ENCODE data around the gene KAZN.
"Not testable (repeated sequence)": the region's sequence is repeated elsewhere in the genome, so short reads cannot be mapped to it uniquely, and the experiment has no call there.

Gene KAZN

GRCh38 chr1:15039017-15039648 lies 440.6 kb downstream of the KAZN start:
- no peak for DNase-seq (ENCODE audit: low read depth)
- no peak for TF ChIP-seq CTCF (conservative IDR thresholded peaks at IDR 0.05; ENCODE audit: low read depth, low read length)
- no peak overlapping the region for H3K4me3 ChIP-seq (ENCODE audit: low read depth, low read length)

DNA sequence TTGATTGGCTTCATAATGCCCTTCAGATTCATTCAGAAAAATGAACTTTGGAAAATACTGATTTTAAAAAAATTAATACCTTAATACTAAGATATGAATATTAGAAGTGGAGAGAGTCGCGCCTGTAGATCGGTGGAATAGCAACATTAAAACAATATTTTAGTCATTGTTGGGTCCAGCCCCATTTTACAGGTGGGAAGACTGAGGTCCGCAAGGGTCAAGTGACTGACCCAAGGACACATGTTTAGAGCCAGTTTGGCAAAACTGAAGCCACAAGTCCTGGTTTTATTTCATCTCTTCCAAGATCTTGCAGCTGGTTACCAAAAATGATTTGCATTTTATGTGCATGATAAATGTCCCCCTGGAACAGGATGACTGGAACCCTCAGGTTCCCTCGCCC lies 441.4 kb downstream of the KAZN start:
- H3K4me3 ChIP-seq (ENCODE audit: low read depth, low read length) = no peak overlapping the region
- no peak for DNase-seq (ENCODE audit: low read depth)
- no peak for TF ChIP-seq CTCF (conservative IDR thresholded peaks at IDR 0.05; ENCODE audit: low read depth, low read length)

- not testable (repeated sequence) for H3K4me3 ChIP-seq (ENCODE audit: low read depth, low read length); DNase-seq (ENCODE audit: low read depth)
Measured at GRCh38 chr1:15040685-15041084, 442.2 kb downstream of the KAZN start.

DNA sequence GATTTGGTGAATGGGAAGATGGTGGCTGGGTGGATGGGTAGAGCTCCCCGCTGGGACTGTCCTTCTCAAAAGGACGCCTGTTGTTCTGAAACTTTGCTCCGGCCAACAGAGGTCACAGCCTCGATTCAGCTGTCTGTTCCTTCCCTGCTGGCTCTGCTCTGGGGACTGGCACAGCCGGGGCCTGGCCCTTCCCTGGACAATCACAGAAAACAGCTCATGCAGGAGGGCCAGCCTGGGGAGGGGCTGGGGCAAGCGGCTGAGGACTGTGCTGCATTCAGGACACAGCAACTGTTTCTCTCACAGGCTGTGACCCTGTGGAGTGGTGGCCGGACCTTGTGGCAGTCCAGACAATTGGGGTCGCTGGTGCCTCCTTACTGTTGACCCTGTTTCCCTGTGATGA lies 444.4 kb downstream of the KAZN start:
- no peak for DNase-seq (ENCODE audit: low read depth)
- TF ChIP-seq CTCF (conservative IDR thresholded peaks at IDR 0.05; ENCODE audit: low read depth, low read length) = no peak
- no peak overlapping the region for H3K4me3 ChIP-seq (ENCODE audit: low read depth, low read length)

- DNase-seq (ENCODE audit: low read depth) = no peak
- TF ChIP-seq CTCF (conservative IDR thresholded peaks at IDR 0.05; ENCODE audit: low read depth, low read length) = no peak
- H3K4me3 ChIP-seq (ENCODE audit: low read depth, low read length) = no peak overlapping the region
Measured at GRCh38 chr1:15043934-15044333, 445.4 kb downstream of the KAZN start.

DNA sequence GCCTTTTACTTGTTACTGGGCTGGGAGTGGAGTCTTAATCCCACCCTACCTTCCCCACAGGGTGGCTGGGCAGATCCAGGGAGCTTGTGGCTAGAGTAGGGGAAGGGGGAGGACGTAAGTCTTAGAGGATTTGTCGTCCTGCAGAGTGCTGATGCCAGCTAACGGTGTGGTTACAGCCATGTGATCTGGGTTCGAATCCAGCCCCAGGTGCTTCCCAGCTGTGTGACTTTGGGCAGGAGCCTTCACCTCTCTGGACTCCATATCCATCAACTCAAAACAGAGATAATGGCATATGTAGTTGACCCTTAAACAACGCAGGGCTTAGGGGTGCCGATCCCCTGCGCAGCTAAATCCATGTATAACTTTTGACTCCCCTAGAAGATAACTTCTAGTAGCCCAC lies 446.6 kb downstream of the KAZN start:
- TF ChIP-seq CTCF (conservative IDR thresholded peaks at IDR 0.05; ENCODE audit: low read depth, low read length) = no peak
- H3K4me3 ChIP-seq (ENCODE audit: low read depth, low read length) = no peak overlapping the region
- no peak for DNase-seq (ENCODE audit: low read depth)

- DNase-seq (ENCODE audit: low read depth) = peak; percentile 87
- H3K4me3 ChIP-seq (ENCODE audit: low read depth, low read length) = no peak overlapping the region
- peak; percentile 98 for TF ChIP-seq CTCF (conservative IDR thresholded peaks at IDR 0.05; ENCODE audit: low read depth, low read length)
Measured at GRCh38 chr1:15046487-15047165, 448.1 kb downstream of the KAZN start.

Data from choroid plexus epithelial cell (primary cell).